GM18507 (cell line): ENCODE data around the gene PLD4.
"Not testable (repeated sequence)": the region's sequence is repeated elsewhere in the genome, so short reads cannot be mapped to it uniquely, and the experiment has no call there.

Source experiments
- DNase-seq: peaks from one replicate; pipeline ENCODE4 v3.0.0; 2011; ENCODE audit warnings: low read depth; ENCODE audit not compliant: insufficient read length; ENCODE audit errors: extremely low spot score
- FAIRE-seq: peaks from 2 replicates; lab custom pipeline; 2011; peaks lifted over from hg19 to GRCh38; lab: Jason Lieb, UNC

Gene PLD4

DNA sequence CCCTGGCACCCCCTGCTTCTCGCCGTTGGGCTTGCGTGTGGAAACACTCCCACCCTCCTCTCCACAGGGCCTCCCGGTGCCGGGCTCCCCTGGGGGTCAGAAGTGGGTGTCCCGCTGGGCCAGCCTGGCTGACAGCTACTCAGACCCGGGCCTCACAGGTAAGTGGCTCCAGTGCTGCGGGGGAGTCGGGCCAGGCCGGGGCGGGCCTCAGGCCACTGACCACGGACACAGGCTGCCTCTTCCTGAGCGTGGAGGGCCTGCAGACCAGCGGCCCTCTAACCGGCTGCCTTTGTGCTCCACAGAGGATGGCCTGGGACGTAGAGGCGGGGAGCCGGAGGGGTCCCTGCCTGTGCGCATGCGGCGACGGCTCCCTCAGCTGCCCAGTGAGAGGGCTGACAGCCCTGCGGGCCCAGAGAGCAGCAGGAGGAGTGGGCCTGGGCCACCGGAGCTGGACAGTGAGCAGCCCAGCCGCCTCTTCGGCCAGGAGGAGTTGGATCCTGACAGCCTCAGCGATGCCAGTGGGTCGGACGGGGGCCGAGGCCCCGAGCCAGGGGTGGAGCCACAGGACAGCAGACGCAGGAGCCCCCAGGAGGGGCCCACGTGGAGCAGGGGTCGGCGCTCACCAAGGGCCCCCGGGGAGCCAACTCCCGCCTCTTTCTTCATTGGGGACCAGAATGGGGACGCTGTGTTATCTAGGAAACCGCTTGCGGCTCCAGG is 38.5 kb upstream of the PLD4 start:
- DNase-seq (no peak), FAIRE-seq (no peak)

DNA sequence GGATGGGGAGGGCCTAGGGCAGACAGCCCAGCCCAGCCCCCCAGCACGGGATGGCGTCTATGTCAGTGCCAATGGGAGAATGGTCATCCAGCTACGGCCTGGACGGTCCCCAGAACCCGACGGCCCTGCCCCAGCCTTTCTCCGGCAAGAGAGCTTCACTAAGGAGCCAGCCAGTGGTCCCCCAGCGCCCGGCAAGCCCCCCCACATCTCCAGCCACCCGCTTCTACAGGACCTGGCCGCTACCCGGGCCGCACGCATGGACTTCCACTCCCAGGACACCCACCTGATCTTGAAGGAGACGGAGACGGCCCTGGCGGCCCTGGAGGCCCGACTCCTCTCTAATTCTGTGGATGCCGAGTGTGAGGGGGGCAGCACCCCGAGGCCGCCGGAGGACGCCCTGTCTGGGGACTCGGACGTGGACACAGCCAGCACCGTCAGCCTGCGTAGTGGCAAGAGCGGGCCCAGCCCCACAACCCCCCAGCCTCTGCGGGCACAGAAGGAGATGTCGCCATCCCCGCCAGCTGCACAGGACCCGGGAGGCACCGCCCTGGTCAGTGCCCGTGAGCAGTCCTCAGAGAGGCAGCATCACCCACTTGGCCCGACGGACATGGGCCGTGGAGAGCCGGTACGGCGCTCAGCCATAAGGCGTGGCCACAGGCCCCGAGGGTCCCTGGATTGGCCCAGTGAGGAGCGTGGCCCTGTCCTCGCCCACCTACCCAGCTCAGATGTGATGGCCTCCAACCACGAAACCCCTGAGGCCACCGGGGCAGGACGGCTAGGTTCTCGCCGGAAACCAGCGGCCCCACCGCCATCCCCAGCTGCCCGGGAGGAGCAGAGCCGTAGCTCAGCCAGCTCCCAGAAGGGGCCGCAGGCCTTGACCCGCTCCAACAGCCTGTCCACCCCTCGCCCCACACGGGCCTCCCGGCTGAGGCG is 37.7 kb upstream of the PLD4 start:
- FAIRE-seq: no peak

GRCh38 chr14:104887623-104888488 is 36.8 kb upstream of the PLD4 start:
- no peak for FAIRE-seq
- DNase-seq: no peak

More for the DNA sequence above, 37.7 kb upstream of the PLD4 start:
- DNase-seq: no peak

- DNase-seq (no peak), FAIRE-seq (no peak)
Observed at GRCh38 chr14:104888489-104889374, 35.9 kb upstream of the PLD4 start.

- no peak for FAIRE-seq
- no peak for DNase-seq
Observed at GRCh38 chr14:104889375-104889757, 35.3 kb upstream of the PLD4 start.

GRCh38 chr14:104890292-104890691 is 34.4 kb upstream of the PLD4 start:
- not testable (repeated sequence) for DNase-seq, FAIRE-seq

DNA sequence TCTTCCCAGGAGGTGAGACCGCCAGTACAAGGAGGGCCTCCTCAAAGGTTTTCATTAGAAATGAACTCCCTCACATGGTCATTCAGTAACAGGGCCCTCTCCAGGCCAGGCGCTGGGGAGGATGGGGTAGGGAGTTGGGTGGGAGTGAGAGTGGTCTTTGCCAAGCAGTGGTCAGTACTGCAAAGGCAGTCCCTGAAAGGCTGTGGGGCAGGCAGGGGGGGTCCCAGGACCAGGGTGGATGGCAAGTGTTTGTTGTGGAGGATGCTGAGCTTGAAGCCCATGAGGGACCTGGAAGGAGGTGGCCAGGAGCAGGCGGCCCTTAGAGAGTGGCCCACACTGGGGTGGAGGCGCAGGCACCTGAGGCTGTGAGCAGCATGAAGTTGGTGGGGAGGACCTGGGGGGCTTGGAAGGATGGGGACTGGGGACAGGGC is 33.5 kb upstream of the PLD4 start:
- FAIRE-seq: no peak
- DNase-seq: no peak

DNA sequence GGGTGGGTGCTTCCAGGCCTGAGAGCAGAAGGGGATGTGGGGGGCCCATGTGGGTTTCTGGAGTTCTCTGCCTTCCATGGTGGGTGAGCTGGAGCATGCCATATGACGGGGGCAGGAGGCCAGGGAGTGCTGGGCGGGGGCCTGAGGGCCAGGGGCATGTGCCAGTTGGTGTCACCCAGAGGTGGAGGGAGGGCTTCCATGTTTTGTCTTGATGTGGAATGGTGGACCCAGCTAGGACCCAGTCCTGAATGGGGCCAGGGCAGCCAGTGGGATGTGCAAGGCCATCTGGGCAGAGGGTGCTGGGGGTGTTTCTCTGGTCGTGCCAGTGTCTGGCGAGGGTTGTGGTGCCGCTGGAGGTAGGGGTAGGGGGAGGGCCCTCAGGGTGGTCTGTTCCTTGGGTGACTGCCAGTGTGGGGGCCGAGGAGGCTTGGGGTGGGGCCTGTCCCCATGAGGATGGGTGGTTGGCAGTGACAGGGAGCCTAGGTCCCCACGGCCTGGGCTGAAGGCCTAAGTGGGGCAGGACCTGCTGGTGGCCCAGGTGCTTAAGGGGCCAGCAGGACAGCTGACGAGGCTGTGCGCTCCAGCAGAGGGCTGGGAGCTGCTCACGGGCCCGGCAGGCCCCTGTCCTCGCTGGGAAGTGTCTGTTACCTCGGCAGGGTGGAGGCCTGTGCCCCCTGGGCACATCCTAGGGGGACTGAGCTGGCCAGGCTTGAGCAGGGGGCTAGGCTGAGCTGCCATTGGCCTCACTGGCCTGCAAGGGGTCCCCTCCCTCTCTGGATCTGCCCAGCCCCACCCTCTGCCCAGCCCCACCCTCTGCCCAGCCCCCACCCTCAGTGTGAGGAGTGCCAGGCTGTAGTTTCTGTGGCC is 32.8 kb upstream of the PLD4 start:
- no peak for FAIRE-seq

DNA sequence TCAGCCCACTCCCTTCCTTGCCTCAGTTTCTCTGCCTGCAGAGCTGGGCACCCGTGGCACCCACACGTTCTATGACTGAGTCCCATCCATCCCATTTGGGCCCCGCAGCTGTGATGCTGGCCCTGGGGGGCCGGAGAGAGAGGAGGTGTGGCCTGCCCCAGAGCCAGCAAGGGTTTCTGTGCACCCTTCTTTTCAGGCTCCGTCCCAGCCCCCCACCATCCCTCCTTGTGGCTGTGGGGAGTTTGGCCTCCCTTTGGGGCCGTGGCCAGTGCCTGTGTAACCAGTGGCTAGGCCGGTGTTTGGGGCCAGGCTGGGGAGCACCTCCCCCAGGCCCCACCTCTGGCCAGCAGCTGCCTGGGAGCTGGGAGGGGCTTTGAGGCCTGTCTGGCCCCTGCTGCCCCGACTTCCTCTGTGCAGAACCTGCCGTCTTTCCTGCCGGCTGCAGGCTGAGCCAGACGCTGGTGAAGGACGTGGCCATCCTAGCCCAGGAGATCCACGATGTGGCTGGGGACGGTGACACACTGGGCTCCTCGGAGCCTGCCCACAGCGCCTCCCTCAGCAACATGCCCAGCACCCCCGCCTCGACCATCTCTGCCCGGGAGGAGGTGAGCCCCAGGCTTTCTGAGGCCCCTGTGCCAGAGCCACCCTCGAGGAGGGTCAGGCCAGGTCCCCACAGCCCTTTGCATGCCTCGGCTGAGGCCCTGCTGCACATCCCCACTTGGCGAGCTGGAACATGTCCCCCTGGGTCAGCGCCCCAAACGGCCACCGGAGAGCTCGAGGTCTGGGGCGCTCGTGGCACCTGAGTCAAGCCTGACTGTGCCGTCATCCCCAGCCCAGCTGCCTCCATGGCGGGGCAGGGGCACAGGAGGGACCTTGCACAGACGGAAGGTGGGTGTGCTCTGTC is 31.9 kb upstream of the PLD4 start:
- FAIRE-seq: no peak
- no peak for DNase-seq

More for the DNA sequence above, 32.8 kb upstream of the PLD4 start:
- DNase-seq: no peak

GRCh38 chr14:104893435-104894207 is 31.1 kb upstream of the PLD4 start:
- FAIRE-seq: no peak
- DNase-seq: no peak

GRCh38 chr14:104894331-104895206 is 30.1 kb upstream of the PLD4 start:
- FAIRE-seq (no peak), DNase-seq (no peak)

- DNase-seq (no peak), FAIRE-seq (no peak)
Observed at GRCh38 chr14:104895207-104895785, 29.4 kb upstream of the PLD4 start.

DNA sequence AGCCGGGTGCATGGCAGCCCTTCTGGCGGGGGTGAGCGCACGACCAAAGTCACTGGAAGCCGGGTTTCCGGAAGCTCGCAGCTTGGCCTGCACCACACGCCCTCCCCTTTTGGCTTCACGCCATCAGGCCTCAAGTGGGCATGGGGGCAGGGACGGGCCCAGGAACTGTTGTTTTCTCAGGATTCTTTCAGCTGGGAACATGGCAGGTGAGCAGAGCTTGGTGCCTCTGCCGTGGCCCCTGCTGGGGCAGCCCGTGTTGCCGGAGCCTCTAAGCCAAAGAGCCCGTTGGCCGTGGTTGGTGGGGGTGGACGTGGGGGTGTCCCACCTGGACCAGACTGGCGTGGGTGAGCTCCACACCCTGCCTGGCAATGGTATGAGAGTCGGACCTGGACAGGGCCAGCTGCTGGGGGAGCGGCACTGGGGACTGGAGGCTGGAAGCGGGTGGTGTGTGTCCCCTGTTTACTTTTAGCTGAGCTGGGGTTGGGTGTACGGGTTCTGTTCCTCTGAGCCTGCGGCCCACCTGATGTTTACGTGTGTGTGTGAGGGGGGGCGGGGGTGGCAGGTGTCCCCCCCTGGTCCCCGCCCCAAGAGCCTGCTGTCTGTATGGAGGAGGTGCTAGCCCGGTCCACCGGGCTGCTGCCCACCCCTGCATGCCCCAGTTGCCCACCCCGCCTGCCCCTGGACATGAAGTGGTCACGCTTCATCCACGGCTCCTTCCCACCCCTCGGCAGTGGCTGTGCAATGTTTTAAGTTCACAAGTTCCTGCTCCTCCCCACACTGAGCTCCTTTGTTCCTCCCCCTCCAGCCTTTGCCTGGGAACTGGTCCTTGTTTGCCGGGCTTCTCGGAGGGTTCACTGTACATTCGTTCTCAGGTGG is 28.7 kb upstream of the PLD4 start:
- DNase-seq (no peak), FAIRE-seq (no peak)
